ENCODE data around the gene CDH4.

Gene CDH4

DNA sequence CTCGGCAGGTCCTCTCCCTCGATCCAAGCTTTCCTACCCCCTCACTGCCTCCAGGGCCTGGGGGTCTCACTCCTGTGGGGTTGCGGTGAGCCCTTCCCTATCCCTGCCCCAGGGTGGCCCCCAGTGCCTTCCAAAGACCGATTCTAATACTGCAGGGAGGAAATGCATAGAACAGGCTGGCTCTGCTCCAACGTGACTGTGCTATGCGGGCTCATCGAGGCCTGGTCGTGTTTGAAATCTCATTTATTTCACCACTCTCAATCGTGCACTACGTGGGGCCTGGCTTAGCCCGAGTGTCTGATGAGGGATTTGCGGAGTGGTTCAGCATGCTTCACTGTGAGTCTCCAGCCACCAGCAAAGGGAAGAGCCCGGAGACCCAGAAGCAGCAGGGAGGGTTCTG lies 60.9 kb downstream of the CDH4 start:
- no peak for DNase-seq
- in situ Hi-C loops (cut with HindIII; ENCODE audit: low pct_ligation_motif_present, low pct_unique_long_range_greater_than_20kb, low sequenced_read_pairs), result no loop called here

DNA sequence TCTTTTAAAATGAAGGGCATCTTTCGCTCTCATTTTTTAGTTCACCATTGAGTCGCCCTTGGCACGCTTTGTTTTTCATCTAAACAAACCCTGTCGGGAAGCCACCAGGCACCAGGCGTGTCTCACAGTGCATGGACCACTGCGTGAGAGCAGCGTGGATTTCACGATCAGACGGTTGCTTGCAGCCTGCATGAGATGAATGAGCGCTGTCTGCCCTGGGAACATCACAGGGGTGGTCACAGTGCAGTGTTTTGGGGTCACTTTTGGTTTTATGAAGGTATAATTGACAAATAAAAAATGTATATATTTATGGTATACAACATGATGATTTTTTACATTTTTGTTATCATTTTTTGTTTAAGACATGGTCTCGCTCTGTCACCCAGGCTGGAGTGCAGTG lies 61.3 kb downstream of the CDH4 start:
- no peak for DNase-seq

DNA sequence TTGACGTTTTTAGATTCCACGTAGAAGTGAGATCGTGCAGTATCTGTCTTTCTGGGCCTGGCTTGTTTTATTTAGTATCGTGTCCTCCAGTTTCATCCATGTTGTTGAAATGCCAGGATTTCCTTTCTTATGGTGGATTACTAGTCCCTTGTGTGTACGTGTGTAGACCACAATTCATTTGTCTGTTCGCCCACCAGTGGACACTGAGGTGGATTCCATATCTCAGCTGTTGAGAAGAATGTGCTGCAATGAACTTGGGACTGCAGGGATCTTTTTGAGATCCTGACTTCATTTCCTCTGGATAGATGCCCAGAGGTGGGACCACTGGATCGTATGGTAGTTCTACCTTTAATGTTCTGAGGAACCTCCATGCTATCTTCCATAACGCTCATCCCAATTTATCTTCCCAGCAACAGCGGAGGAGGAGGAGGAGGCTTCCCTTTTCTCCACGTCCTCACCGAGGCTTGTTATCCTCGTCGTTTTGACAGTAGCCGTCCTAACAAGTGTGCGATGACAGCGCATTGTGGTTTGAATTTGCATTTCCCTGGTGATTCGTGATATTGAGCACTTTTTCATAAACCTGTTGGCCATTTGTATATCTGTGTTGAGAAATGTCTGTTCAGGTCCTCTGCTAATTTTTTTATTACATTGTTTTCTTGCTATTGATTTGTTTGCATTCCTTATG lies 62.4 kb downstream of the CDH4 start:
- no peak for DNase-seq
- in situ Hi-C loops (cut with HindIII; ENCODE audit: low pct_ligation_motif_present, low pct_unique_long_range_greater_than_20kb, low sequenced_read_pairs), result no loop called here

More for the DNA sequence above, 61.3 kb downstream of the CDH4 start:
- in situ Hi-C loops (cut with HindIII; ENCODE audit: low pct_ligation_motif_present, low pct_unique_long_range_greater_than_20kb, low sequenced_read_pairs), result no loop called here

DNA sequence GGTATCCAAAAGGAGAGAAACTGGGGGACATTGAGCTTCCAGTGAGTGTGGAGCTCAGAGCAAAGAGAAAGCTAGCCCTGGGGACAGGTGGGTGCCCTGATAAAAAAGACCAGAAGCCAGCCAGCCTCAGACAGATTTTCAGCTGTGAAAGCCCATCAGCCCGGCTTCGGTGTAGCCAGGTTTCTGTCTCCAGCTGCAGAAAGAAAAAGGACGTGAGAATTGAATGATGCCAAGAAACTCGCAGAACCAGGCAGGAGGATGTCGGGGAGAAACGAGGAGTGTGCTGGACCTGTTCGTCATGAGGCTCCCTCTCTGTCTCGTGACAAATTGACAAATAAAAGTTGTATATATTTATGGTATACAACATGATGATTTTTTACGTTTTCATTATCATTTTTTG lies 63.3 kb downstream of the CDH4 start:
- no peak for DNase-seq
- in situ Hi-C loops (cut with HindIII; ENCODE audit: low pct_ligation_motif_present, low pct_unique_long_range_greater_than_20kb, low sequenced_read_pairs), result no loop called here

DNA sequence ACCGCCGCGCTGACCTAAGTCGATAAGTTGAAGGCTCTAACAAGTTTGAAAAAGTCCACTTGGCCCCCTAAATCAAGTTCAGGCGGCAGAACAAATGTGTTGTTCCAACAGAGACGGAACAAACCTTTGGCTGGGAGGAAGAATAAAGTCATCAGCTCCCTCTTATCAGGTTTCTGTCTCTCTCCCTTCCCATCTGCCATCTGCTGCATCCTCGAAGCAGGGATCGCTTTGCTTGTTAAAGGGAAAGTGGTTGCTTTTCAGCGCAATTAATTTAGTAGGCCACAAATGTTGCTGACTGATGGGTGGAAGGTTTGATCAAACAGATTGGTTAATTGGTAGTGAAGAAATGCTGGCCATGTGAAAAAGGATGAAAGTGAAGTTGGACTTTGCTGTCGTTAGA lies 64.3 kb downstream of the CDH4 start:
- in situ Hi-C loops (cut with HindIII; ENCODE audit: low pct_ligation_motif_present, low pct_unique_long_range_greater_than_20kb, low sequenced_read_pairs), result no loop called here
- DNase-seq, result no peak

DNA sequence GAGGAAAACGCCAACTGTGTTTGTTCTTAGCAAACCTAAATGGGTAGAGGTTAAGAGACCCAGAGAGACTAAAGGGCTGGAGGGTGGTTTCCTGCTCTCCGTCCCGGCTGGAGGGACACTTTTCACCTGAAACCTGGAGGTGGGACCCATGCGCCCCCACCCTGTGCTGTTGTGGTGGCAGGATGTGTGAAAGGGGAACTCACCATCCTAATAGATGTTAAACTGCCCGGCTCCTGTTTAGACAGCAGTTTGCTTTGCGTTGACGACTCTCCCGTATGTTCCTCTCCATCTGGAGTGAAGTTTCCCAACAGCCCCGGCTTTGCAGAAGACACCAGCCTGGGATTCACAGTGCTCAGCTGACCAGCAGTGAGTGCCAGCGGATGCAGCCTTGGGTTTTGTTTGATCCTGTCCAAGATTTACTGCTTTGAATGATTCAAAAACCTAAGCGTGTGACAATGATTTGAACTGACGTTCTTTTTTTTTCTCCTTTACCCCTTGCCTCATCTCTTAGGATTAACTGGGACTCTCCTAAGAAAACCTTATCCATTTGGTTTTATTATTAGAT lies 66.0 kb downstream of the CDH4 start:
- DNase-seq, result no peak
- in situ Hi-C loops (cut with HindIII; ENCODE audit: low pct_ligation_motif_present, low pct_unique_long_range_greater_than_20kb, low sequenced_read_pairs), result no loop called here

DNA sequence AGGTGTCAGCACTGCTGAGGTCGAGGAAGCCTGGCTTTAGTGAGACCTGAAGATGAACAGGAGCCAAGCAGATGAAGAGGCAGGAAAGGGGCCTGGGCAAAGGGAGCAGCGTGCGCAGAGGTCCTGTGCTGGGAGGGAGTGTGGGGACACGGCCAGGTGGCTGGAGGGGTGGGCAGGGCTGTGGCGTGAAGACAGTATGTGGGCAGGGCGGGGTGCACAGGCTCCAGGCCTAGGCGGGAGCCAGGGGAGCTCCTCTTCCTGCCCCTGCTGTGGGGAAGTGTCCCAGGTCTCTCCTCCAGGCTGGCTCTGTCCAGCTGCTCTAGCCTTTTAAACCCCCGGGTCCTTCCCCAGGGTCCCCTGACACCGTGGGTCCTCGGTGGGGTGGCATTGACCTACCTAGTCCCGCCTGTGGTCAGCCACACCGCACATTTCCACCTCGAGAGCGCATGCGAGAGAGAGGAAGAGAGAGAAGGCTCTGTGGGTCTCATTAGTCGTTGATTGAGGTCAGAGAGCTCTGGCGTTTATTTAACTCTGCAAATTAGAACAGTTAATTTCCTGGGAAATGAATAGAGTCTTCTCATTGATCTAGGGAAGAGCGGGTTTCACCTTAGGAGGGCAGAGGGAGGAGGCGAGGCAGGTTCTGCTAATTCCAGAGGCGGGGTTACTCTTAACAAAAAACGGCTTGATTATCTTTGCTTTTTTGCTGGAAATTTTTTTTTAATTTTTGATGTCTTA lies 68.8 kb downstream of the CDH4 start:
- no peak for DNase-seq
- in situ Hi-C loops (cut with HindIII; ENCODE audit: low pct_ligation_motif_present, low pct_unique_long_range_greater_than_20kb, low sequenced_read_pairs), result no loop called here

DNA sequence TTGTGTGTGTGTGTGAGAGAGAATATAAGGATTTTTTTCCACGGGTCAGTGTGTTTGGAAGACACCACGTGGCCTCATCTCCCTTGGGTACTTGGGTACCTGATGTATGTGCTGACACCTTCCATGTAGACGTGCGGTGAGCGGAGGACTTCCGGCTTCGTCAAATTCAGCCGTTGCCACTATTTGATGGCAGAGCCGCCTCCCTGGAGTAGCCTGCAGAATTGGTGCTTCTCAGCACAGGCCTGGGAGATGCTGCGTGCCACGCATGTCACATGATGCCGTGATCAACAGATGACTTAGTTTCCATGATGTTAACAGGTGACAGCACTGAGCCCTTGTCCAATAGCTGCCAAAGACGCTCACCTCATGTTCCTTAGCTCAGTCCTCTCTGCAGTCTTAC lies 69.4 kb downstream of the CDH4 start:
- no peak for DNase-seq
- in situ Hi-C loops (cut with HindIII; ENCODE audit: low pct_ligation_motif_present, low pct_unique_long_range_greater_than_20kb, low sequenced_read_pairs), result no loop called here

DNA sequence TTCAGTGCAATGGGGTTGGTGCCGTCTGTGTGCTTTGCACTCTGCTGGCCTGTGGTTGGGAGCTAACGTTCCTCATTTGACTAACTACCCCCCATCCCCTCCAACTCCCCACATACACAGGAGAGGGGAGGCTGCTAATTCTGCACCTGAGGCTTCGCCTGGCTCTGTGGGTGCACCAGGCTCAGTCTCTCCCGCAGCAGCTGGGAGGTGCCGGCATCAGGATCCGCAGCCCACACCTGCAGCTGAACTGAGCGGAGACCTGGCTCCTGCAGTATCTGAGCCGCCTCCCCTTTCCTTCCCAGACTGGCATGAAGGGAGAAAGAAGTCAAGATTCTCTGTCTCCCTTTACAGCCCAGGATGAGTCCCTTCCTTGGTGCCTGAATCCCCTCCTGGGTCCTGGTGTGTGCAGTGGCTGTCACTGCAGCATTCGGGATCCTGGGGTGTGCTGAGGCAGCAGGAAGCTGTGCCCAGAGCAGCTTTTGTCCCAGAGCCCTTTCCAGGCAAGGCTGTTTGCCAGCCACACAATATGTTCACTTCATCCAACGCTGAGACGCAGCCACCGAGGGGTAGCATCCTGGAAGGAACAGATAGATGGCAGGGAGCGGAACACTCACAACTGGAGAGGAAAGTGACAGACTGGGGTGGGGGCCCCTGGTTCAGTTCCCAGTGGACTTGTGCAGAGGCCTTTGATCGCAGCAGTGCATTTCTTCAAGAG lies 70.2 kb downstream of the CDH4 start:
- DNase-seq, result no peak
- in situ Hi-C loops (cut with HindIII; ENCODE audit: low pct_ligation_motif_present, low pct_unique_long_range_greater_than_20kb, low sequenced_read_pairs), result no loop called here

DNA sequence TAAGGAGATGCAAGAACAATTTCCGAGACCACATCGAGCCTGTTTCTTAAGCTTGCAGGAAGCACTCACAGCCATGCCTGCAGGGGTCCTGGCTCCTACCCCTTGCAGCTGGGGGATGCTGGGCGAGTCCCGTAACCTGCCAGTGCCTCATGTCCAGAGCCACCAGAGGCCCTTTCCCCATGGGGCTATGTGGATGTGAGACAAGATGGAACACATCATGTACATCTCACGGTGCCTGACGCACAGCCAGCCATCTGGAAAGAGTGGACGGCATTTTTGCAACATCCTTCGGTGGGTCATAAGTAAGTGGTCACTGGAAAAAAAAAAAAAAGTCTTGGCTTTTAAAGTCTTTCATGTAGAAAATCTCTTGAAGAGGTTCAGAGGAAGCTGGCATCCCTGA lies 72.8 kb downstream of the CDH4 start:
- DNase-seq, result no peak
- in situ Hi-C loops (cut with HindIII; ENCODE audit: low pct_ligation_motif_present, low pct_unique_long_range_greater_than_20kb, low sequenced_read_pairs), result no loop called here

DNA sequence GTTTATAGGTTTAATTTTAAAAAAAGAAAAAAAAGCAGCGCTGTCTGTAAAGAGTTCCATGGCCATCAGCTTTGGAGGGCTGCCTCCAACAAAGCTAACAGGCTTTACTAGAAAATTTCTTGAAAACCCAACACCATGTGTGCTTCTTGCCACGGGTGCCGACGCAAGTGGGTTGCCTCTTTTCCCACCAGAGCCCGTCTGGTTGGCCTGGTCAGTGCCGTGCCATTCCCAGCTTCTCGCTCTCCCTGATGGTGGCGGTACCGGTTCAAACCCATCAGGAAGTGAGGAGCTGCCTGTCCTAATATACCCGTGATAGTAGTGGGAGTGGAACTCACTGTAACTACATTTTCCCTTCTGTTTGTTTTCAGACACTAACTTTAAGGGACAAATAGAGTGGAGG lies 73.7 kb downstream of the CDH4 start:
- DNase-seq, result no peak
- in situ Hi-C loops (cut with HindIII; ENCODE audit: low pct_ligation_motif_present, low pct_unique_long_range_greater_than_20kb, low sequenced_read_pairs), result no loop called here

DNA sequence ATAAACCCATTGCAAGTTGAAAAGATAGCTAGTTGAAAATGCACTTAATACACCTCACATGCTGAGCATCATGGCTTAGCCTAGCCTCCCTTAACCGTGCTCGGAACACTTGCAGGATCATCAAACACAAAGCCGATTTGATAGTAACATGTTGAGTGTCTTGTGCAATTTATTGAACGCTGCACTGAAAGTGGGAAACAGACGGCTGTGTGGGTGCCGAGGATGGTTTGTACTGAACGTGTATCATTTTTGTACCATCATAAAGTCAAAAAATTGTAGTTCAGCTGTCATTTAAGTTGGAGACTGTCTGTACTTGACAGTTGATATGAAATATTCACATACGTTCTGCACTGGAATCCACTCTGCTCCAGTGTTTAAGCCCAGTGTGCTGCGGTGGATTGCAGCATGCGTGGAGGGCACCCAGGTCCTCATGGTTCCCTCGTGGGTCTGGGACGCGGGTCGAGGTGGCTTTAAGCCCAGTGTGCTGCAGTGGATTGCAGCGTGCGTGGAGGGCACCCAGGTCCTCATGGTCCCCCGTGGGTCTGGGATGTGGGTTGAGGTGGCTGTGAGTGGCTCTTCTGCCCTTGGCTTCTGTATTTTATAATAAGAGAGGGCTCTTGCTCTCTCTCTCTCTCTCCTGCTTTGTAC lies 77.0 kb downstream of the CDH4 start:
- in situ Hi-C loops (cut with HindIII; ENCODE audit: low pct_ligation_motif_present, low pct_unique_long_range_greater_than_20kb, low sequenced_read_pairs), result no loop called here
- DNase-seq, result no peak

DNA sequence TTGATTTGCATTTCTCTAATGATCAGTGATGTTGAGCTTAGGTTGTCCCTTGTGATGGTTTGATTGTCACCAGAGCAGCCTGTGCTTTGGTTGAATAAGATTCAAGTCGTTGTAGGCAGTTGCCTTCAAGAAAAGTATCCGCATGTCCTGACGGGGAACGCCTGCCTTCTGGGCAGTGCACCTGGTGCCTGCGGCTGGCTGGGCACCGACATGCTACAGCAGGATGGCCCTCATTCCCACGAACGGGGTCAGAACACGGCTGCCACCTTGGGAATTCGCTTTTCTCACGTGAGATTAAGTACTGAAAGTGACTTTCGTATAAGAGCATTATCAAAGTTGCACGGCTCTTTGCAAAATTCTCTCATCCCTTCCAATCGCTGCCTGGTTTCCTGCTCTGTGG lies 78.4 kb downstream of the CDH4 start:
- DNase-seq, result no peak
- in situ Hi-C loops (cut with HindIII; ENCODE audit: low pct_ligation_motif_present, low pct_unique_long_range_greater_than_20kb, low sequenced_read_pairs), result no loop called here

DNA sequence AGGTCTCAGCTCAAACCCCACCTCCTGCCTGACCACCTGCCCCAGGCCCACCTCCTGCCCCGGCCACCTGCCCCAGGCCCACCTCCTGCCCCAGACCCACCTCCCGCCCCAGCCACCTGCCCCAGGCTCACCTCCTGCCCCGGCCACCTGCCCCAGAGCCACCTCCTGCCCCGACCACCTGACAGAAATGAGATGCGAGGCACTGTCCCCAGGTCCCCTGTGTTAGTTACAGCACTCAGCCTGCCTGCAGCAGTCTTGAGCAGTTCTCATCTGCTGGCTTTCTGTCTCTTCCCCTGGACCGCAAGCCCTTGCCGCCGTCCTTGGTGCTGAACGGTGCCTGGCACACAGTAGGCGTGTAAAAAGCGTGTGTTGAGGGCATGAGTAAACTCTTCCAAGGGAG lies 79.5 kb downstream of the CDH4 start:
- no peak for DNase-seq
- in situ Hi-C loops (cut with HindIII; ENCODE audit: low pct_ligation_motif_present, low pct_unique_long_range_greater_than_20kb, low sequenced_read_pairs), result no loop called here

DNA sequence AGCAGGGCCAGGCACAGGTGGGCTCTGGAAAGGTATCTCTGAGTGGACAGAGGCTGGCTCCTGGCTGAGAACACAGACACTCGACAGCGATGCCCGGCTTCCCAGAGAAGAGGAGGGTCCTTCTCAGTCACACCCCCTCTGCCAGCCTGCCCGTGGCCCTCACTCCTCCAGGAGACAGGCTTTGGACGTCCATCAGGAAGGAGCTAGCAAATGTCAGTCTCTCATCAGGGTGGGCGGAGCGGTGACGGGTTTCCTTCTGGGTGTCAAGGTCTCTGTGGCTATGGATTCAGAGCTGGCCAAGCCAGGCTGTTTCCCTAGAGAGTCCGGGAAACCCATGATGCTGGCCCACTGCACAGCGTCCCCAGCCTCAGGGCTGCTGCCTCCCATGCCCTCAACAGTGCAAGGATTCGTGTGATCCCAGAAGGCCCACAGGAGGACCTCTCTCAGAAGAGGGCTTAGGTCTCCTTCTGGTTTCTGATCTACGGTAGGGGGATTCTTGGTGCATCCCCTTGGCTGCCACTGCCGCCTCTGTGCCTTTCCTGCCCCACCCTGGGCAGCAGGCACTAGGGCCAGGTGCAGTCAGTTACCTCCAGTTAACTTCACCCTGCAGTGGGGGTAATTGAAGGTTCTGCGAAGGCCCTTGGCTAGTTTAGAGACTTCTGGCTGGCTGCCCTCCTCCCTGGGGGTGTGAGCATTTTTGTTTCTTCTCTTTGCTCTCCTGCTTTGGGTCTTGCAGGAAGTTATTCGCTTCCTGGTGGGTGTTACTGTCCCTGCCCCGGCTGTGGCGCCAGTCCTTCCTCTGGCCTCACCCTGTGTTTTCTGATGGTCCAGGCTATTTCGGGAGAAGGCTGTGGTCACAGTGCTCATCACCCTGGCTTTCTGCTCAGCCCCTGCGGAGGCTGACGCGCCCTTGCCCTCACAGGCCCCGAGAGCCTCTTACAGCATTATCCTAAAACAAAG lies 80.2 kb downstream of the CDH4 start:
- no peak for DNase-seq
- in situ Hi-C loops (cut with HindIII; ENCODE audit: low pct_ligation_motif_present, low pct_unique_long_range_greater_than_20kb, low sequenced_read_pairs), result no loop called here

DNA sequence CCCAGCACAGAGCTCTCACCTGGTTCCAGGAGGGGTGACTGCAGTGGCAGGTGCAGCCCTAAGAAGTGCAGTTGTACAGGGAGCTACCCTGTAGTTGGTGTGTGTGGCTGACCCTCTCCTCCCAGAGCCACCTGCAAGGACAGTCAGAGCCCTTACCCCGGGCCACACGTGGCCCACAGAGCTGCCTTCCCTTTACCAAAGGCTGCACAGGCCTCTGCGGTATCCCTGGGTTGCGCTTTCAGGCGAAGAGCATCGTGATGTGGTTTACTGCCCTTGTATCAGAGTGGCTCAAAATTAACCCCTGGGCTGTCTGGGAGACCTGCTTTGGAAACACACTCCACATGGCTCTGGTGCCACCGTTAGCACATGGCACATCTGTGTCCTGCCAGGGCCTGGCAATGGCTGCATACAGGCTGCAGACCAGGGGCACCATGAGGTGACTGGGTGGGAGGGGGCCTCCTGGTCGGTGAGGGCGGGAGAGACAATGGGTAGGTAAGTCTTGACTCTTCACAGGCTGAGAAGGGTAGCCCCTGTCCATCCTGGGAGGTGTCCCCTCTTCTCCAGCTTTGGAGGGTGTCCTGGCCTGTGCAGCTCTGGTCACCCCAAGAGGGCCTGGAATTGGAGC lies 81.5 kb downstream of the CDH4 start:
- in situ Hi-C loops (cut with HindIII; ENCODE audit: low pct_ligation_motif_present, low pct_unique_long_range_greater_than_20kb, low sequenced_read_pairs), result no loop called here
- DNase-seq, result no peak

DNA sequence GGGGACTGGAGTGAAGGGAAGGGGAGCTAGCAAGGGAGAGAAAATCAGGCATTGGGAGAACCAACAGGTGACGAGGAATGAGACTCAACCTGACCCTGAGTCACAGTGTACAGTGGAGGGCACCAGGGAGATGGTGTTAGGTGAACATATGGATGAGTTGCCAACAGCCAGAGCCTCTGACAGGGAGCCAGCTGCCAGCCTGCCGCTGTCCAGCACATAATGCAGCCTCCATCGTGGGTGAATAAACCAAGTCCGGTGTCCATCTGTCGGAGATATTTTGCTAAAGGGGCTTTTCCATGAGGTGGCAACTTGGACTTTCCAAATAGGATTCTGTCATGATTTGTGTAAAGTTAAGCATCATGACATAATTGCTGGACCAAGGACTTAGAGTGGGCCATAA lies 88.1 kb downstream of the CDH4 start:
- in situ Hi-C loops (cut with HindIII; ENCODE audit: low pct_ligation_motif_present, low pct_unique_long_range_greater_than_20kb, low sequenced_read_pairs), result no loop called here
- DNase-seq, result no peak

DNA sequence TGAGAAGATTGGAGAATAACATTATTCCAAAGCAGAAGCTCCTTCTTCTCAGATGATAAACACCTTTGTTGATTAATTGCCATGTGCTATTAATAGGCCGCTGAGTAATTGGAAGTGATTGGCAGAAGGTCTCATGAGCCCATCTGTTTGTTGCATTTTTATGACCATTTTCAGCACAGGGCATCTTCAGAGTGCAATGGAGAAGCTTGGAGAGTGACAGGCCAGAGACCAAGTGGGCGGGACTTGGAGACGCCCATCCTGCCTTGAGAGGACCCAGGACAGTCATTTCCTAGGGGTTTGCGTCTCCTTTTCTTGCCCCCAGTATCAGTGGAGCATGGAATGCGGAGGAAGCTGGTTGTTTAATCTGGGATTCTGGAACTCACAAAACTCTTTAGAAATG lies 89.5 kb downstream of the CDH4 start:
- in situ Hi-C loops (cut with HindIII; ENCODE audit: low pct_ligation_motif_present, low pct_unique_long_range_greater_than_20kb, low sequenced_read_pairs), result no loop called here
- DNase-seq, result no peak

All from ACHN (cell line).